Stimulated activated CD4-positive, alpha-beta T cell treated with anti-CD3 and anti-CD28 coated beads, TNF-alpha, amount 100 ng/mL, for 1 hour (primary cell): Measurements from ENCODE around the gene COL8A1.

Experiments used
- DNase-seq, 3 donors: peaks; one replicate each; pipeline ENCODE4 v3.0.0-alpha.2; 2020; ENCODE audit warnings: low read depth in 3 of 3, low spot score in 1 of 3

The COL8A1 gene

GRCh38 chr3:99637368-99638111 lies 854 bp upstream of the COL8A1 start:
- no peak for DNase-seq

GRCh38 chr3:99639579-99639978 lies 1.2 kb downstream of the COL8A1 start:
- DNase-seq, result no peak

- no peak for DNase-seq
Measured at GRCh38 chr3:99640214-99640851, 1.9 kb downstream of the COL8A1 start.

- no peak for DNase-seq
Measured at GRCh38 chr3:99641480-99641879, 3.1 kb downstream of the COL8A1 start.

- DNase-seq, result no peak
Measured at GRCh38 chr3:99641982-99642381, 3.6 kb downstream of the COL8A1 start.

- DNase-seq, result no peak
Measured at GRCh38 chr3:99644017-99644416, 5.6 kb downstream of the COL8A1 start.

GRCh38 chr3:99644746-99645145 lies 6.4 kb downstream of the COL8A1 start:
- no peak for DNase-seq

GRCh38 chr3:99645277-99646106 lies 7.1 kb downstream of the COL8A1 start:
- no peak for DNase-seq

- no peak for DNase-seq
Measured at GRCh38 chr3:99646107-99646435, 7.7 kb downstream of the COL8A1 start.

- no peak for DNase-seq
Measured at GRCh38 chr3:99647081-99647480, 8.7 kb downstream of the COL8A1 start.

- no peak for DNase-seq
Measured at GRCh38 chr3:99648101-99648500, 9.7 kb downstream of the COL8A1 start.

GRCh38 chr3:99648516-99648915 lies 10.1 kb downstream of the COL8A1 start:
- no peak for DNase-seq

- no peak for DNase-seq
Measured at GRCh38 chr3:99651531-99651930, 13.1 kb downstream of the COL8A1 start.

GRCh38 chr3:99656624-99657023 lies 18.2 kb downstream of the COL8A1 start:
- DNase-seq, result no peak

- DNase-seq, result no peak
Measured at GRCh38 chr3:99658274-99658673, 19.9 kb downstream of the COL8A1 start.

- DNase-seq, result no peak
Measured at GRCh38 chr3:99659032-99659431, 20.6 kb downstream of the COL8A1 start.

- no peak for DNase-seq
Measured at GRCh38 chr3:99659951-99660350, 21.6 kb downstream of the COL8A1 start.

- DNase-seq, result no peak
Measured at GRCh38 chr3:99662838-99663570, 24.6 kb downstream of the COL8A1 start.

GRCh38 chr3:99663977-99664376 lies 25.6 kb downstream of the COL8A1 start:
- DNase-seq, result no peak

- no peak for DNase-seq
Measured at GRCh38 chr3:99665017-99665416, 26.6 kb downstream of the COL8A1 start.

- no peak for DNase-seq
Measured at GRCh38 chr3:99666201-99666600, 27.8 kb downstream of the COL8A1 start.
